Measurements from ENCODE around the gene SLC22A2. TPM values are rescaled to one million over a fixed set of nuclear protein-coding genes. Genes with fewer than 3 reads are reported as not detected.

Gene SLC22A2
- total RNA-seq, 1 donor from 2014 or later, result 0.82 TPM

DNA sequence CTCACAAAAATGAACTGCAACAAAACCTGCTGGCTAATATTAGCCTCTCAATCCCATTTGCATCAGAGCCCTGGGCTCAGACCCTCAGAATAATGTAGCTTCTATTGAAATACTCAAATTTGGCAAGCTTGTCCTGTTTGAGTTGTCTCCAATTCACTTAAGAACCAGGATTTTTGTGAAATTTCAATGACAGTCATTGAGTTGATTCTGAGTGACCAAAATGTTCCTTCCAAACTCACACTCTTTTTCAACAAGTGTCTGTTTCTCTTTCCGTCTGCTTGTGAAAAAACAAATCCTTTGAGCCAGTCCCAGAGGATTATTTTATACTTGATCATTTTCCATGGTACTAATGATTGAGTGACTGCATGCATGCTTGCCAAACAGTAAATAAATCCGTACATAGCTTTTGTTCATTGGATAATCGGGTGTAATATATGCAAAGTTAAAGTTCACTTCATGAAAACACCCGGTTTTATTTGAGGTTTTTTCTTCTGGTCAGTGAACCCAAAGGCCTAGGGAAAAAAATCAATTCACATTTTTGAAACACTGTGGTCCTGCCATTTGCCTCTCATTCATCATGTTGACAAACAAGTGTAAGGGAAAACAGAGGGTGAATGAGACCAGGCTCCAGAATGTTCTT lies 16.4 kb upstream of the SLC22A2 start:
- FAIRE-seq (no peak), DNase-seq (ENCODE audit: low spot score in 2 of 2) (no peak)

DNA sequence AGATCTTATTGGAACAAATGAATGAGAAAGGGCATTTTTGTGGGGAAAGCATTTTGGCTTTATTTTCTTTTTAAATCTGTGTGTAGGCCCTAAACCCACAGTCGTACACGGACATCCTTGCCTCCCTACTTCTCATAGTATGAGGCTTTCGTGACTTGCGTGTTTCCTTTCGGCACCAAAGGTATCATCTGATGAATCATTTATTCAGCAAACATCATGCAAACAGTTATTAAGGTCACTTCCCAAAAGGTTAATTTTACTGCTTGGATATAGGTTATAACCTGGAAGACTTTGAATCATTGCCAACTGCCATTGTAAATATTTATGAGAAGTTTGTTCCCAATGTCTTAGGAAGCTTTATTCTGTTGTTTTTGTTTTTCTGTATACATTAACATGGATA lies 15.1 kb upstream of the SLC22A2 start:
- no peak for DNase-seq (ENCODE audit: low spot score in 2 of 2)
- FAIRE-seq, result no peak

DNA sequence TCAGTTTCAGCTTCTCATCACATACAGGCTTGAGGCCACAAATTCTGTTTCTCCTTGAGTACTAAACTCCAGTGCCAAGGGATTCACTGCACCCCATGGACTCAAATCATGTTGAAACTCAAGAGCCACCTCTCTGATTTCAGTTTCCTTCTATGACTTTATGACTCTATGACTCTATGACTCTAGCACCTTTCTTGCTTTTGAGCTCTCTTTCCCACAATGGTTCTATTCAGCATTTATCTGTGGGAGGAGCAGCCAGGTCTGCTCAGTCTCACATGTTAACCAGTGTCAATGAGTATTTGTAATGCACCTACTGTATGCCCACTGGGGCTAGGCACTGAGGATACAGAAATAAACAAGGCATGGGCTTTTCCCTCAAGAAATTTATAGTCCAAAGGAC lies 14.6 kb upstream of the SLC22A2 start:
- FAIRE-seq, result no peak
- no peak for DNase-seq (ENCODE audit: low spot score in 2 of 2)

DNA sequence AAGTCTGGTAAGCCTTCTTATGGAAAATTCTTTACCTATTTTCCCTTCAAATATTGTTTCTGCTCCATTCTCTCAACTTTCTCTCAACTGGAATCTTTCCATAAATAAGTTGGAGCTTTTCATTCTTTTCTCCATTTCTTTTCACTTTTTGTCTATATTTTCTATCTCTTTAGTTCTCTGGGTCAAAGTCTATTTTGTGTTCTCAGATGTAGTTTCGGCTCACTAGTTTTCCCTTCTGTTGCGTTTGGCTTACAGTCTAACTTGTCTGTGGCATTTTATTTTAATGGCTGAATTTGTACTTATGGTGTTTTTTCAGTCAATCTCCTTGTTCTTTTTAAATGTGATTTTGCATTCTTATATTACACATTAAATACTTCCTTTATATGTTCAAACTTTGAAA lies 14.1 kb upstream of the SLC22A2 start:
- no peak for FAIRE-seq
- DNase-seq (ENCODE audit: low spot score in 2 of 2), result no peak

DNA sequence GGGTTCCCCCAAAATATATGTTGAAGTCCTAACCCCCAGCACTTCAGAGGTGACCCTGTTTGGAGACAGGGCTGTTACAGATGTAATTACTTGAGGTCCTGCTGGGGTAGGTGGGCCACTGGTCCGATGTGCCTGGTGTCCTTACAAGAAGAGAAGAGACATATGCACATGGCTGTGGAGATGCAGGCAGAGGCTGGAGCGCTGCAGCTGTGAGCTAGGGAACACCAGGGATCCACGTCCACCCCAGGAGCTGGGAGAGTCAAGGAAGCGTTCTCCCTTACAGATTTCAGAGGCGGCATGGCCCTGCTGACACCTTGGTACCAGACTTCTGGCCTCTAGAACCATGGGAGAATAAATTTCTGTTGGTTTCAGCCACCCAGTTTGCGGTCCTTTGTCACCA lies 11.7 kb upstream of the SLC22A2 start:
- FAIRE-seq, result no peak
- DNase-seq (ENCODE audit: low spot score in 2 of 2), result no peak

DNA sequence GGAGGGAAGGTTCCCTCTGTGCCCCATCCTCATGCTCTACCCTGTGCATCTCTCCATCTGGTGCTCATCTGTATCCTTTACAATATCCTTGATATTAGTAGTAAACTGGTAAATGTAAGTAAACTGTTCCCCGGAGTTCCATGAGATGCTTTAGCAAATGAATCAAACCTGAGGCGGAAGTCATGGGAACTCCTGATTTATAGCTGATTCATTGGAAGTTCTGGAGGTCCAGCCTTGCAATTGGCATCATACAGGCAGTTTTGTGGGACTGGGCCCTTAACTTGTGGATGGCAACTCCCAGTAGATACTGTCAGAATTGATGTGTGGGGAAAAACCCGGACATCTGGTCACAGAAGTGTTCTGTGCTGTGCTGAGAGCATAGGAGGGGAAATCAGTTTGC lies 11.2 kb upstream of the SLC22A2 start:
- no peak for DNase-seq (ENCODE audit: low spot score in 2 of 2)
- FAIRE-seq, result no peak

DNA sequence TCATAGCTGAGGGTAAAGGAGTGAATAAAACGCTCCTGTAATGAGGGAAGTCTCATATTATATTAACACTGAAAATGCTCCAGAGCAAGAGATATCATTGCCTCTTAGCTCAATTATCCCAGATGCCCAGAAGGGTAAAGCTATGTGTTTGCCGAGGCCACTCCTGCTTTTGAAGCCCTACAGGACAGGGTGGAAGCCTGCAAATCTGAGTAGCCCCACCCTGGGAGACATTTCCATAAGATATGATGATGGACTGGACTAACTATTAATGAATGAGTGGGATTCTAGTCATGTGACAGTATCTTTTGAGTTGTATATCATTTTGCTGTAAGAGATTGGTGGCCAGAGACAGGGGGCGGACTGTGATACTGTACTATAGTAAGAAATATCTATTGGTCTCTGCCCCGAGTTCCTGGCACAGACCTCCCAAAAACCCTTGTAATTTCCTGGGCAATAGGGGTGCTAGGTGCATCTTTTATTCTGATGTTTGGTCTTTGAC lies 10.5 kb upstream of the SLC22A2 start:
- FAIRE-seq, result no peak
- no peak for DNase-seq (ENCODE audit: low spot score in 2 of 2)

DNA sequence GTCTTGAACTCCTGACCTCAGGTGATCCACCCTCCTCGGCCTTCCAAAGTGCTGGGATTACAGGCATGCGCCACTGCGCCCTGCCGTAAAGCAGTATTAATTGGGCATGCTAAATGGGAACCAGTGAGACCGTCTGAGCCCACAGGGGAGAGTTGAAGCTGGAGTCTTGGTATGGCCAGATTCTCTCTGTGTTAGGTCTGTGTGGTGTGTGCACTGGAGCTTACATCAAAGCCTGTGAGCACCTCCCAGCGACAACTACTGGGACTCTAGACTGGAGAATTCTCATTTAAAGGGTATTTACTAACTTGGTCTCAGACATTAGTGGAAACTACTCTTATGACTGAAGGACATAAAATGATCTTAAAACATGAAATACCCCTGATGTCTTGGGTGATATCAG lies 8.5 kb upstream of the SLC22A2 start:
- FAIRE-seq (no peak), DNase-seq (ENCODE audit: low spot score in 2 of 2) (no peak)

DNA sequence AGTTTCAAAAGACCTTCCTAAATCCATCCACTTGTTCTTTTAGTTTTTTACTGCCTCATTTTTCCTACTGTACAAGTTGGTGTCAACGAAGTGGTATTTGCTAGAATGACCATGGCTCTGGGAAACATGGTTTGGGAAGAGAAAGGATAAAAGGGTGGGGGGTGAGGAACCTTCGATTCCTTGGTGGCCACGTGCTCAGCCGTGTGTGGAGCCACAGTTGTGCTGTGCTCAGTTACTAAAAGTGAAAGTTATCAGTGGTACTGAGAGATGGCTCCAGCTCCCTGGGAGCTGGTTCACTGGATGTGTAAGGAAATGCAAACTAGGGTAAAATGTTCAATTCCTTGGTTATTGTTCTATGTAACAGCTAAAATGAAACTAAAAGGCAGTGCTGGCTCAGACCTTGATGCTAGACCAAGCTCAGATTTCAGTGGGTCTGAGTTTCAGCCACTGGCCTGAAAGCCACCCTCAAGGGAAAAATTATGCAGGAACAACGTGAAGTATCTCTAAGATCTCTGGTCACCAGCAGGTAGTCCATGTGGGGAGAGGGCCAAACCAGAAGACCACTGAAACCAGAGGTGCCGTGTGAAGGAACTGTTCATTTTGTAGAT lies 7.4 kb upstream of the SLC22A2 start:
- no peak for DNase-seq (ENCODE audit: low spot score in 2 of 2)
- FAIRE-seq, result no peak

DNA sequence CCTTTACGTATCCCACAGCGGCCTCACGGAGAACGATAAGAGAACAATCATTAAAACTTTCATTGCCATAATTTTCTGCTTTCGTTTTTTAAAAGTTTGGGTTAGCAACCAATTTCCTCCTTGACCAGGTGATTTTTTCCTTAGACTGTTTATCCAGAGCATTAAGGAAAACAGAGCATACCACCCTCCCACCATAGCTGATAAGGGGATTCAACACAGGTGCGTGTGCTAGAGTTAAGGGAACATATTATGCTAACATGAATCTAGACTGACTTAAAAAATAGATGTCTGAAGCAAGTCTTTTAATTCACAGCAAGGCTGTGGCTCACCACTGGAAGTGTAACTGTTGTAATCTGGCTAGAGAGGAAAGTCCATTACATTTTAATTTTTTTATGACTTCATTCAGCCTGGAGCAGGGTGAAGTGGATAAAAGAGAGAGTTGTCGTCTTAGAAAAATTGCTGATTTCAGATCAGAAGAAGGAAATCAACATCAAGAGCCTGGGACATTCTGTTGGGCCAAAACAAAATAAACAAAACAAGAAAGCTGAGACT lies 5.5 kb upstream of the SLC22A2 start:
- no peak for FAIRE-seq

DNA sequence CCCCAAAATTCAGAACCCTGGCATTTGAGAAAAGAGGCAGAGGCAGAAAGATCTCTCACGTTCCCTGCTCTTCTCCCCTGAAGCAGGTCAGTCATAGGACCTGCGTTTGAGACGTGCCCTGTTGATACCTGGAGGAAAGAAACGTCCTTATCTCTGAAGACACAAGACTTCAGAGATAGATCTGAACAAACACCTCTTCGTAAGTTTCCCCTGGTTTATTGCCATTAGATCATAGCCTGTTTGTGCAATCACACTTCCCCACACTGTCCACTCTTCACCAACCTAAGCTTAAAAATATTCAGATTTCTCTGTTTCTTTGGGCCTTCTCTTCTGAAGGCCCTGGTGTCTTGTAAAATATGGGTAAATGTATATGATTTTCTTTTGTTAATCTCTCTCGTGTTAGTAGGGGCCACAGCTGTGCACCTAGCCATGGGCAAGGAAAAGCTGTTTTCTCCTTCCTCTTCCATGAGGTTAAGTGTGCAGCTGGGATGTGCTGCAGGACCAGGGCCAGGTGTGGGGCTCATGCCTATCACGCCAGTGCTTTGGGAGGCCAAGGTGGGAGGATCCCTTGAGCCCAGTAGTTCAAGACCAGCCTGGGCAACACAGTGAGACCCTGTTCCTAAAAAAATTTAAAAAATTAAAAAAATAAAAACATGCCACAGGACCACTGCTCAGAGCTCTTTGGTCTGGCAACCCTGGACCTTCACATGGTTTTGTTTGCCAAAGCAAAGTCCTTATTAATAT lies 4.7 kb upstream of the SLC22A2 start:
- DNase-seq (ENCODE audit: low spot score in 2 of 2) (no peak), FAIRE-seq (no peak)

More for the DNA sequence above, 5.5 kb upstream of the SLC22A2 start:
- no peak for DNase-seq (ENCODE audit: low spot score in 2 of 2)

DNA sequence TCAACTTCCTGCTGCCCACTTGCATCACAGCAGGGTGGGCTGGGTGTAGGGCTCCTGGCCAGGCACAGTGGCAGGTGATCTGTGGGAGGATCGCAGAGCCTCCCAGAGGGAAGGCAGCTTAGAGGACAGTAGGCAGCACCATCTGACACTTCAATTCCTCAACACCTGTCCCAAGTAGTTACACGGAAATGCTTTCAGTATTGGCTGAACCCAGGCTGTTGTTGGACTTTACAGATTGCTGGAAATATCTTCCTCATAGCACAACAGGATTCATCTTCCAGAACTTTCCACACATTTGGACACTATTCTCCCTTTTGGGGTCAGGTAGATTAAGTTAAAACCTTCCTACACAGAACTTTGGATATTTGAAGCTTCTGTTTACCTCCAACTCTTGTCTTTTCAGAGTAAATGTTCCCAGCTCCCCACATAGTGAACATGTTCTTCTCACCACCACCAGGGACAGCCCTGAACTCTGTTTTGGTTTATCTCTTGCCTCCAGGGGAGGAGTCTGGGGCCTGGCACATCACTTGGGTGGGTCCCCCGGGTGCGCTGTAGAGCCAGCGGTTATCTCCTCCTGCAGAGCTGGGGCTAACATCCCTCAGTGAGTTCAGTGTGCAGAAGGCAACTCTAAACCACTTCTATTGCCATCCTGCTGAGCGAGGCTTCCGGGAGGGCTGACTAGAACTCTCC lies 3.5 kb upstream of the SLC22A2 start:
- no peak for FAIRE-seq
- DNase-seq (ENCODE audit: low spot score in 2 of 2), result no peak

DNA sequence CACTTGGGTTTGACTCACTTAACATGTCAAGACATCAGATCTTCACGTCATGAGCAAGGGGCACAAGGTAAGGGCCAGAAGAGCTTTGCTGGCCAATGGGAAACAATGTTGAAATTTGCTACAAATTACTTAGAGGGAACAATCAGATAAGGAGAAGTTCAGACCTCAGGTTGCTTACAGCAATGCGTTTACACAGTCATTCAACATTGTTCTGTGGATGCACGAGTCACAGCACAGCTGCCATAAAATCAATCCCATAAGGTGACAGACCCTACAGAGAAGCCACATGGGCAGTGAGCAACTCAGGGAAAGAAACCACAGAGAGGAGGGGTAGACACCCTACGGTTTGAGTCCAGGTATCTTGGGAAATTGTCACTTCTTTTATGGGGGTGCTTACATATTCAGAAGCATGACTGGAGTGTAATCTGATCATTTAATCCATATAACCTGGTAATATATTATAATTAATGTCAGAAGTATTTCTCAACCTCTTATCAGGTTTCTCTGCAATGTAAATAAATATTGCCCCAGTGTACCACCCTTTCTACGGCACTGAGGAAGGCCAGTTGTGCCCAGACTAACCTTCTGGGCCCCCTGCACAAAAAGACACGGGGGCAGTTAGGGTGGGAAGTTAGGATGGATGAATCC lies 2.3 kb upstream of the SLC22A2 start:
- FAIRE-seq (no peak), DNase-seq (ENCODE audit: low spot score in 2 of 2) (no peak)

DNA sequence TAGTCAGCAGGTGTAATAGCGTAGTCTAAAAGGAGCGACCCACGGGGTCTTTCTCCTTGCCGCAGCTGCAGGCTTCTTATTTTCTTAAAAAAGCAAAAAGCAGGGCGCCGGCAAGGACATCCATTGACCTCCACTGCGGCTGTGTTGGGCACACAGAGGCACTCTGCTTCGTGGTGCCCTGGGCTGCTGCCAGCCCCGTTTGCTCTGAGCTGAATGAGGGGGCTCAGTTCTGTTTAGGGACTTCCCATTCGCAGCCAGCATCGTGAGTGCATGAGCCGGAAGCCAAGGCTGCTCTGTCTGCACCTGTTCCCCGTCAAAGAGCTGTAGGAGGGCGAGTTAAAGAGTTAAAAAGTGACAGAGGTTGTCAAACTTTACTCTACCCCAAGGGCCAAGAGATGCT lies 1.7 kb upstream of the SLC22A2 start:
- FAIRE-seq (no peak), DNase-seq (ENCODE audit: low spot score in 2 of 2) (no peak)

DNA sequence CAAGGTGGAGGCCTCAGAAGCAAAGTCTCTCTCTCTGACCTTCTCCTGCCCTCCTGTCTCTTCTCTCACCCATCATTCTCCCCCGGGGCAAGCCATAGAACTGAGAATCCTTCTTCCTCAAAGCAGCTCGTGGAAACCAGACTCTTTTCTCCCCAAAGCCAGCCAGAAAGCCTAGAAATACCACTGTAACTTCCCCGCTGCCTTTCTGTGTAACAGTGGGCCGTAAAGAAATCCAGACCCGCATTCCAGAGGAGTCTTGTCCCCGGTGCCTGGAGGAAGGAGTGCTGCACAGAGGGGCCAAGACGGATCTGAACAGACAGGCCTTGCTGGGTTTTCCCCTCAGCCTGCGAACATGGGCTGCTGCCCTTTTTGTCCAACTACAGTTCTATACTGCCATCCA lies 977 bp upstream of the SLC22A2 start:
- FAIRE-seq (no peak), DNase-seq (ENCODE audit: low spot score in 2 of 2) (no peak)

DNA sequence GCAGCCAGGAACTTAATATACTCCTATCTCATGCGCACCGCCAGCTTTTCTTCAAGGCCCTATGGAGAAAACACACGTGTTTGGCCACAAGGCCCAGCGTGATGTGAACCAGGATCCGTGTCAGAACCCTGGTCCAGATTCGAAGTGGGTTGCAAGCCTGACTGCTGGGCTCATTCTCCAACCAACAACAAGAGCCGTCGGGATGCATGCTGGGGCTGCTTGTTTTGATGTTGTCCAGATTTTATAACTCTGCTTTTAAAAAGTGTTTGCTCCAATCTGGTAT lies 463 bp upstream of the SLC22A2 start:
- FAIRE-seq (no peak), DNase-seq (ENCODE audit: low spot score in 2 of 2) (no peak)

DNA sequence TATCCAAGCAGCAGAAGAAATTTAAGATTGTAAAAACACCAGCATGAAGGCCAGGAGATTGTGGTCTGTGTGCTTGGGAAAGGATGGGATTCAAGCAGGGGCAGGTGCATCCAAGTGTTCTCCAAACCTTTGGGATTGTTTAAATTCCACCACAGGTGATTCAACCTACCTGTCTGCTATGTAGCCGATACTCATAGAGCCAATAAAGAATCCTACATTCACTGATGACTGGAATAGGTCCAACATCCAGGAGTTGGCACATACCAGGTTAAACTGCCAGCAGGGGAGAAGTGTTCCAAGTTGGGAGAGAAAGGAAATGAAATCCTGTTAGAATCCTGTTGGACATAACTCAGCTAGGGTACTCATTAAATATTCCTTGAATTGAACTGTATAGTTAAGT lies 2.2 kb downstream of the SLC22A2 start:
- FAIRE-seq, result no peak

DNA sequence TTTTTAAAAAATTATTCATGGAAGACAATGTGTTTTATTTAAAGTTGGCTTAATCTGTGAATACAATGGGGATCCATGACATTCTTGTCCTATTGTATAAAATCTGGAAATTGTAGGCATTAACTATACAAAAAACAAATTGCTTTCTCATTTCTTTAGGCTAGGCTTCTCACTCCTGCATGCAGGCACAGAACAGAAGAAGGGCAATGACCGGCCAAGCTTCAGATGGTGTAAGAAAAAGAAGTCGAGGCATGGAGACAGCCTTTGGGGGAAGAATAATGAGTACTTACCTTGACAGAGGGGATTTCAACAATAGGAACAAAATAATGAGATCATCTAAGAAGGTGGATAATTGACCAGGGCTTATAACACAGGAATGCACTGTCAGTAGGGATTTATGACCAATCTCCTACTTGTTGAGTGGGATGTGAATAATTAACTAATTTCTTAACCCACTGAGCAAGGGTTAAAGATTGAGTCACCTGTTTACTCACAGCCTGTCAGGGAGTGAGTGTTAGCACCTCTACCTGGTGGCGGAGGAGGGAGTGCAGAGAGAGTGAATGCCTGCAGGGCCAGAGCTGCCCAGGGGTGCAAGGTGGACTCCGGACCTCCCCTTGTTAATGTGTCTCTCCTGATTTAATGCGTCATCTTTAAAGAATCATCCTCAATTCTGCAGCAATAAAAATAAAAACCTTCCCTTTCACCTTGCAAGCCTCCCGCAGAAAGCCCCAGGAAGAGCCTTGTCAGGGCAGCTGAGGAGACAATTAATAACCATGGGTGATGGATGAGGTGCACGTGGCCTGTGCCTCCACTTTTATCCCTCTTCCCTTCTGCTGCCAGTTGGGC lies 3.9 kb downstream of the SLC22A2 start:
- DNase-seq (ENCODE audit: low spot score in 2 of 2) (no peak), FAIRE-seq (no peak)

More for the DNA sequence above, 2.2 kb downstream of the SLC22A2 start:
- DNase-seq (ENCODE audit: low spot score in 2 of 2), result no peak

DNA sequence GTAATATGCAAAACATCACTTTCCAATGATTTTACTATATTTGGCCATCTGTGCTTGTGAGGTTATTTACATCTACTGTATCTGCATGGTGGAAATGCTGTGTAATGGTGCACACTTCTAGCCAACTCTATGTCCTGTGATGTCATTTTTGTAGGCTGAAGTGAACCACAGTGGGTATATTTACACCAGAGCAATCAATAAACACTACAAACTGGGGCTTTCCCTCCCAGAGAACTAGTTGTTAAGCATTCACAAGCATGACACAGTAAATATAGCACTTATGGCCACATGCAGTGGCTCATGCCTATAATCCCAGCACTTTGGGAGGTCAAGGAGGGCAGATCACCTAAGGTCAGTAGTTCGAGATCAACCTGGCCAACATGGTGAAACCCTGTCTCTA lies 4.9 kb downstream of the SLC22A2 start:
- FAIRE-seq, result no peak
- DNase-seq (ENCODE audit: low spot score in 2 of 2), result no peak

DNA sequence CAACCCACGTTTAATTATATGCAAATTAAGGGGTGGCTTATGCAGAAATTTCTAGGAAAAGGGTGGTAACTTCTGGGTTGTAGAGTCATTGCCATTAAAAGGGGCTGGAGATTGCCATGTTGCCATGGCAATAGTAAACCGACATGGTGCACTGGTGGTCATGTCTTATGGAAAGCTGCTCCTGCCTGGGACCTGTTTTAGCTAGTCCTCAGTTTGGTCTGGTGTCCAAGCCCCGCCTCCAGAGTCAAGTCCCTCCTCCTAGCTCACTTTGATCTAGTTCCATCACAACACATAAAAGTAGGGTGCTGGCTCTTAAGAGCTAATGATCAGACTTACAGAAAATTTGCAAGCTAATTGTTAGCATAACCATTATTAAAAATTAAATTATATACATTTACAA lies 5.3 kb downstream of the SLC22A2 start:
- no peak for FAIRE-seq
- DNase-seq (ENCODE audit: low spot score in 2 of 2), result no peak
